Activated CD4-positive, alpha-beta T cell treated with anti-CD3 and anti-CD28 coated beads for 48 hours (primary cell): ENCODE results near the gene ZFPL1.
A peak's percentile ranks its signal among the peaks of the same experiment; 100 is the strongest.

Experiments
- DNase-seq: peaks from one replicate; pipeline ENCODE4 v3.0.0-alpha.2; 2020

The ZFPL1 gene

DNA sequence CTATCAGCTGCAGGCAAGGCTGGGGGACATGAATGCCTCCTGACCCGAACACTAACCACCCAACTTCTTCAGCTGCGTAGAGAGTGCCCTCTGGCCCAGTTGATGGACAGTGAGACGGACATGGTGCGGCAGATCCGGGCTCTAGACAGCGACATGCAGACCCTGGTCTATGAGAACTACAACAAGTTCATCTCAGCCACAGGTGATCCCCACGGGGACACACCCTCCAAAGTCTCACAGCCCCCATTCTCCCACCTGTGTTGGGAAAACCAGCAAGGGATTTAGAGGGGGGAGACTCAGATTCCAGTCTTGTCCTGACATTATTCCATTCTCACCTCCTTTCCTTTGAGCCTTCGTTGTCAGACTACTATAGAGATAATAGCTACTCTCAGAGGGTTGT is 12.9 kb downstream of the ZFPL1 start:
- no peak for DNase-seq

DNA sequence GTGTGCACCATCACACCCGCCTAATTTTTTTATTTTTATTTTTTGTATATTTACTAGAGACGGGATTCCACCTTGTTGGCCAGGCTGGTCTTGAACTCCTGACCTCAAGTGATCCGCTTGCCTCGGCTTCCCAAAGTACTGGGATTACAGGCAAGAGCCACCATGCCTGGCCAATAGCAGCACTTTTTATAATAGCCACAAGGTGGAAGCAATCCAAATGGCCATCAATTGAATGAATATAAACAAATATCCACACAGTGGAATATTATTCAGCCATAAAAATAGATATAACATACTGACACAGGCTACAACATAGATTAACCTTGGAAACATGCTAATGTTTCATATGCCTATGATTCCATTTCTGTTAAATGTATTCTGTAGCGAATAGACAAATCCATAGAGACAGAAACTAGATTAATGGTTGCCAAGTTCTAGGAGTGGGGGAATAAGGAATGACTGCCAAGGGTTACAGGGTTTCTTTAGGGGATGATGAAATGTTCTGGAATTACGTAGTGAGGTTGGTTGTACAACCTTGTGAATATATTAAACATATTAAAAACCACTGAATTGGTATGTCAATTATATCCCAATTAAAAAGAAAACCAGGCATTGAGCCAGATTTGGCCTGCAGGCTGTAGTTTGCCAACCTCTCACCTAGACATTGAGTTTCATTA is 16.8 kb downstream of the ZFPL1 start:
- no peak for DNase-seq

DNA sequence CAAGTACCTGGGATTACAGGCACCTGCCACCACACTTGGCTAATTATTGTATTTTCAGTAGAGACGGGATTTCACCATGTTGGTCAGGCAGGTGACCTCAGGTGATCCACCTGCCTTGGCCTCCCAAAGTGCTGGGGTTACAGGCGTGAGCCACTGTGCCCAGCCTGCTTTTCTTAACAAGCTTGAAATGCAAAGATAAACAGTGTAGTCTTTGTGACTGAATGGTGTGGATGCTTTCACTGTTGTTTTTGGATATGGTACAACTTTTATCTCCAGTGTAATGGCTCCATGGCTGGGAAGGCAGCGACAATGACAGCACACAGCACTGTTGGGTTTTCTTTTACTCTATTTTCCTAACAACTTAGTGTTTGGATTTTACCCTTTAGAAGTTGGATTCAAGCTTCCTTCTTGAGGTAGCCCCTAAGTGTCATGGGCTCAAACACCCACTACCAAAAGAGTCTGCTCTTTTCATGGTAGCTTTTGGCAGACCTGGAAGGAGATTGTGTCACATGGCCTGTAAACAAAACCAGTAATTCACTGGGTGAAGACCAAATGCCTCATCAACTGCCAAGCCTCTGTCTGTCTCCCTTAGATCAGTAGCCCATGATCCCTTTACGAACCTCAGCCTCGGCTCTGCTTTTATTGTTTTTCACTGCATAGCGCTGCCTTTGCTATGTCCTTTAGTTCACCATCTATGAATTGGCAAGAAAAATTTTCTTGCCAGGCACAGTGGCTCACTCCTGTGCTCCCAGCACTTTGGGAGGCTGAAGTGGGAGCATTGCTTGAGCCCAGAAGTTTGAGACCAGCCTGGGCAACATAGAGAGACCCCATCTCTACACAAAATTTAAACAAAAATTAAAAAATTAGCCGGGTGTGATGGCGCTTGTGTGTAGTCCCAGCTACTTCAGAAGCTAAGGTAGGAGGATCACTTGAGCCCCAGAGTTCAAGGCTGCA is 18.4 kb downstream of the ZFPL1 start:
- DNase-seq: no peak

DNA sequence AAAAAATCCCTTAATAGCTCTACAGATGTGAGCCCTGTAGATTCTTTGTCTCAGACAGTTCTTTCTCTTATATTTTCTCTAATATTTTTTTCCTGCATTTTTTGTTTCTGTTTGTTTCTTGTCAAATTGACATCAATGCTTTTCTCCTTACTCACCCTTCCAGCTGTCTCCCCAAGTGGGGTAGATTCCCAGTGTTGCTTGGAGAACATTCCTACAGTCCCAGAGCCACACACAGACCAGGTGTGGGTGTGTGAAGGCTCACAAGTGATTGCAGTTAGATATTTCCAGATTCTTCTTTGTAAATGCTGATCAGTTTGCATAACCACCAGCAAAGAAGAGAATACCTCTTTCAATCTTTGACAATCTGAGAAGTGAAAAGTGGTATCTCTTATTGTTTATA is 19.5 kb downstream of the ZFPL1 start:
- no peak for DNase-seq

DNA sequence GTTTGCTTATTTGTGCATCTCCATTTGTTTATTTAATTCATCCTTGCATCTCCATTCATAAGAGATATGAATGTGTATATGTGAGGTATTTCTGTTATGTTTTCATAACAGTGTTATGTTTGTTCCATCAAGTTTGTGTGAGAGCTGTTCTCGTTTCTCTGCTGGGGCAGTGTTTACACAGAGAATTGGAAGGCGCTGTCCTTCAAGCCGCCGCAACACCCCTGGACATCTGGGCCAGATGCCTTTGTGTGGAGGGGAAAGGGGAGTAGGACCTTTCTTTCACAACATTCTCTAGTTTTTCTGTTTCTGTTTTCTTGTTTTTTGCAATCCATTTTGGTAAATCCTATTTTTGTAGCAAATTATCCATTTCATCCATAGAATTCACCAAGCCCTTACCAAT is 20.6 kb downstream of the ZFPL1 start:
- DNase-seq: no peak

DNA sequence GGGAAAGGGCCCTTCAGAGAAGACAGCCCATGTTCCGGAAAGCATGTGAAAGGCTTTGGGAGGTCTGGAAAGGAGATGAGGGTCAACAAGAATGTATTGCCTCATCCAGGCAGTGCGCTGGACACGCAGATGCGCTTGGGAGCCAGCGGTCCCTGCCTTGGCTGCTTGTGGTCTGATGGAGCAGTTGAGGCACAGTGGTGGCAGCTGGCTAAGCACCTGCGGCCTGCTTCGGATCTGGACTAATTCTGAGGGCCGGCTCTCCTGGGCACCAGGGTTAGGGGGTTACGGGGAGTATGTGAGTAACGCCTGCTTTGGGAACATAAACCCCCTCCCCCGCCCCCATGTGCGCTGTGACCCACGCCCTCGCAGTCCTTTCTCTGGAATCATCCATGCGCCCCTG is 23.1 kb downstream of the ZFPL1 start:
- DNase-seq: no peak

DNA sequence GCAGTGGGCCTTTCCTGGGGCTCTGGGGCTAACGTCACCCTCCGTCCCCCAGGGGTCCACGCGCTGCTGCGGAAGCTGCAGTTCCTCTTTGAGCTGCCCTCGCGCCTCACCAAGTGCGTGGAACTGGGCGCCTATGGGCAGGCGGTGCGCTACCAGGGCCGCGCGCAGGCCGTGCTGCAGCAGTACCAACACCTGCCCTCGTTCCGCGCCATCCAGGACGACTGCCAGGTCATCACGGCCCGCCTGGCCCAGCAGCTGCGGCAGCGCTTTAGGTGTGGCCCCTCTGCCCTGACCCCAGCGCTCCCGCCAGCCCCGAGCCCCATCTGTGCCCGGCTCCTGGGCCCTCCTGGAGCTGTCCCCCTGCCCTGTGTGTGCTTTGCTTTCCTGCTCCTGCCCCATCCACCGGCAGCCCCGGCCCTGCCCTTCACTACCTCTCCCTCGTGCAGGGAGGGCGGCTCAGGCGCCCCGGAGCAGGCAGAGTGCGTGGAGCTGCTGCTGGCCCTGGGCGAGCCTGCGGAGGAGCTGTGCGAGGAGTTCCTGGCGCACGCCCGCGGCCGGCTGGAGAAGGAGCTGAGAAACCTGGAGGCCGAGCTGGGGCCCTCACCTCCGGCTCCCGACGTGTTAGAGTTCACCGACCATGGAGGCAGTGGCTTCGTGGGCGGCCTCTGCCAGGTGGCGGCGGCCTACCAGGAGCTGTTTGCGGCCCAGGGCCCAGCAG is 23.9 kb downstream of the ZFPL1 start:
- no peak for DNase-seq

DNA sequence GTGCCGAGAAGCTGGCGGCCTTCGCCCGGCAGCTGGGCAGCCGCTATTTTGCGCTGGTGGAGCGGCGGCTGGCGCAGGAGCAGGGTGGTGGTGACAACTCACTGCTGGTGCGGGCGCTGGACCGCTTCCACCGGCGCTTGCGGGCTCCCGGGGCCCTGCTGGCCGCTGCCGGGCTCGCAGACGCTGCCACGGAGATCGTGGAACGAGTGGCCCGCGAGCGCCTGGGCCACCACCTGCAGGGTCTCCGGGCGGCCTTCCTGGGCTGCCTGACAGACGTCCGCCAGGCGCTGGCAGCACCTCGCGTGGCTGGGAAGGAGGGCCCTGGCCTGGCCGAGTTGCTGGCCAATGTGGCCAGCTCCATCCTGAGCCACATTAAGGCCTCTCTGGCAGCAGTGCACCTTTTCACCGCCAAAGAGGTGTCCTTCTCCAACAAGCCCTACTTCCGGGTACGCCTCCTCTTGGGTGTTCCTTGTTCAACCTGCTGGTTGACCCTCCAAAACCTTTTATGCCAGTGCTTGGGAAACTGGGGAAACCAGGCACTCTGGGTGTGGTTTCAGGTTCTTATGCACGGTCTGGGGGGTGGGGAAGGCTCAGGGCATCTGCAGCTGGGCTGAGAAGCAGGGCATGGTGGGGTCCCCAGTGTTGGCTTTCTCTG is 24.6 kb downstream of the ZFPL1 start:
- no peak for DNase-seq

DNA sequence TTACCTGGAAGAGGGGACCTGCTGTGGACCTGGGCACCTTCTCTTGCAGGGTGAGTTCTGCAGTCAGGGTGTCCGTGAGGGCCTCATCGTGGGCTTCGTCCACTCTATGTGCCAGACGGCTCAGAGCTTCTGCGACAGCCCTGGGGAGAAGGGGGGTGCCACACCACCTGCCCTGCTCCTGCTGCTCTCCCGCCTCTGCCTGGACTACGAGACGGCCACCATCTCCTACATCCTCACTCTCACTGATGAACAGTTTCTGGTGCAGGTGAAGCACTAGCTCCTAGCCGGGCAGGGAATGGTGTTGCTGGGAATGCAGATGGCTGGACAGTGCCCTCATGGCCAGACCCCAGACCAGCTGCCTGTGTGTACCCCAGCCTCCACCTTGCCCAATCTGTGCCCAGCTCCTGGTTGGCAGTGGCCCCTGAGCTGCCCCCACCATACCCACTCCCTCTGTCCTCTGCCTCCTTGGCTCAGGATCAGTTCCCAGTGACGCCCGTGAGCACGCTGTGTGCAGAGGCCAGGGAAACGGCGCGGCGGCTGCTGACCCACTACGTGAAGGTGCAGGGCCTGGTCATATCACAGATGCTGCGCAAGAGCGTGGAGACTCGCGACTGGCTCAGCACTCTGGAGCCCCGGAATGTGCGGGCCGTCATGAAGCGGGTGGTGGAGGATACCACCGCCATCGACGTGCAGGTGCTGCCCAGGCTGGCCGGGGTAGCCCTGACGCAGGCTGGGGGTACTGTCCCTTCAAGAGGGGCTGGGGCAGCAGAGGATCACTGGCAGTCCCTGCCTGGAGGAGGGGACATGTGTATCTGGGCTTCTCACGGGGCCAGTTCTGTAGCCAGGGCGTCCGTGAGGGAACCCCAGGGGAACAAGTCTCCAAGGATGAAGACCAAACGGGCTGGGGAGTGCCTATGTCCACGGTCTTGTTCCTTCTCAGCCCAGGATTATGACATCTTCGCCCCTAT is 25.5 kb downstream of the ZFPL1 start:
- no peak for DNase-seq

DNA sequence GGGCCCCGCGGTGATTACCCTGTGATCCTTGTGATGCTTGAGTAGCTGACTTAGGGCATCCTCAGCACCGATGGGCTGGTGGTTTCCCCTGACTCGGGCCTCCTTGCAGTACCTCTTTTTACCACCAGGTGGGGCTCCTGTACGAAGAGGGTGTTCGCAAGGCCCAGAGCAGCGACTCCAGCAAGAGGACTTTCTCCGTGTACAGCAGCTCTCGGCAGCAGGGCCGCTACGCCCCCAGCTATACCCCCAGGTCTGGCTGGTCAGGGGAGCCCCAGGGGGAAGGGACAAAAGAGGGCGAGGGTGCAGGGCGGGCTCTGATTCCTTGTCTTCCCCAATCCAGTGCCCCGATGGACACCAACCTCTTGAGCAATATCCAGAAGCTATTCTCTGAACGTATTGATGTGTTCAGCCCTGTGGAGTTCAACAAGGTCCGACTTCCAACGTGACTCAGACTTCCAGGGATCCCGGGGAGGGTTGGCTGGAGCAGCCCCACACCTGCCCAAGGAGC is 26.4 kb downstream of the ZFPL1 start:
- DNase-seq: peak; percentile 98

DNA sequence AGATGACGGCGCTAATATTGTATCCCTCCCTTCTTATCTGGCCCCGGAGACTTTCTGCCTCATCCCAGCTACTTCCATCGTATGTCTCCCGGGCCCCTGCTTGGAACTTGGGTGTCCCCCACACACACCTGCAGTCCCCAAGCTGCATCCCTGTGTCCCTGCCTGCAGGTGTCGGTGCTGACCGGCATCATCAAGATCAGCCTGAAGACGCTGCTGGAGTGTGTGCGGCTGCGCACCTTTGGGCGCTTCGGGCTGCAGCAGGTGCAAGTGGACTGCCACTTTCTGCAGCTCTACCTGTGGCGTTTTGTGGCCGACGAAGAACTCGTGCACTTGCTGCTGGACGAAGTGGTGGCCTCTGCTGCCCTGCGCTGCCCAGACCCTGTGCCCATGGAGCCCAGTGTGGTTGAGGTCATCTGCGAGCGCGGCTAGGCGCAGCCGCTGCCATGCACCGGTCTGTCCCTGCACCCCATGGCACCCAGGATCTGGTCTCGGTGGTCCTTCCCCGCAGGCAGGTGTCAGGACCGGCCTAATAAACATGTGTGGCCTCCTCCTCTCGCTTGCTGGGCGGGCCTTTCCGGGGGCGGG is 27.2 kb downstream of the ZFPL1 start:
- no peak for DNase-seq

DNA sequence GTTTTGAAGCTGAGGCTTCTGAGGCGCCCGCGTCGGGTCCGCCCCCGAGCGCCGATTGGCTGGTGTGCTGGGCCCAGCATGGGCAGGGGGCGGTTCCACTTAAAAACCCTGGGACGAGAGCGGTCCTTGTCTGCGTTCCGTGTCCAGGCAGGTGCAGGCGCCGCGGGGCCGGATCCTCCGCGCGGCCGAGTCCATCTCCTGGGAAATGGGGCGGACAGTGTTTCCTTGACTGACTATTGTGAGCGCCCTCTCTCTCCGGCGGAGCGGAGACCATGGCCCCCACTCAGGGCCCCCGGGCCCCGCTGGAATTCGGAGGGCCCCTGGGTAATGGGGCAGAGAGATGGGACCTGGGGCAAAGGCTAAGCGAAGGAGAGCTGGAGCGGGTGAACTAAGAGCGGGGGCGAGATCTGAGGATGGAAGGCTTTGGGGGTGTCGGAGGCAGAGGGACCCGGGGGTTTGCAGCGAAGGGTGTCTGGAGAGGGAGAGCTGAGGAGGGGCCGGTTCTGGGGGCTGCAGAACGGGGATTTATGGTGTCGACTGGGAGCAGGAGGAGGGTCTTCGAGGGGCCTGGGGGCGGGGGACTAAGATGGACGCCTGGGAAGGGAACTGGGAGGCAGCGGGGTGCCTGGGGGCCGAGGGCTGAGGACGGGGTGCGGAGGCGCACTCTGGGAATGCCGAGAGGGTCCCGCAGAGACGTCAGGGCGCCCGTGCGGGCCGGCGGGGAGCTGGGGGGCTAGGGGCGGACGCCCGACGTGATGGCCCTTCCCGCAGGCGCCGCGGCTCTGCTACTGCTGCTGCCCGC is 27.9 kb downstream of the ZFPL1 start, which contains the start of gene TM7SF2:
Gene TM7SF2 (plus strand): TSS at position 129 of the 802 bp plus-strand sequence. CDS start 144 bp downstream, at position 273.
- peak; percentile 97 for DNase-seq

DNA sequence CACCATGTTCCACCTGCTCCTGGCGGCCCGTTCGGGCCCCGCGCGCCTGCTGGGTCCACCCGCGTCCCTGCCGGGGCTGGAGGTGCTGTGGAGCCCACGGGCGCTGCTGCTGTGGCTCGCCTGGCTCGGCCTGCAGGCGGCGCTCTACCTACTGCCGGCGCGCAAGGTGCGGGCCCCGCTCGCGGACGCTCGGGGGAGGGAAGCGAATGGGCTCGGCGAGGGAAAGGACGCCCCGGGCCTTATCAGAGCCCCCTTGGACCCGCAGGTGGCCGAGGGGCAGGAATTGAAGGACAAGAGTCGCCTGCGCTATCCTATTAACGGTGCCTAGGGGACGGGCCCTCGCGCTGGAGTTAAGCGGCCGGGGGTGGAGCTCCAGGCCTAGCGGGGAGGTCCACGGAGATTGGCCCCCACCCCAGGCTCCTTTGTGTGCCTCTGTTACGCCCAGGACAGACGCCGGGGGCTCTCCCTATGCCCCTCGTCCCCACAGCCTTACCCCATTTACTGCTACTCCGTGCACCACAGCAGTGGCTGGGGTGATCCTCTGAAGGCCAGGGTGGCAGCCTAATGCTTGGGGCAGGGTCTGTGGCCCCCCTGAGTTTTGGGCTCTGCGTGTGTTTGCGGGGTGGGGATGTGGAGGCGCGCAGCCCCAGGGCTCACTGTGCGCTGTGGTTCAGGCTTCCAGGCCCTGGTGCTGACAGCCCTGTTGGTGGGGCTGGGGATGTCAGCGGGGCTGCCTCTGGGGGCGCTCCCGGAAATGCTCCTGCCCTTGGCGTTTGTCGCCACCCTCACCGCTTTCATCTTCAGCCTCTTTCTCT is 28.7 kb downstream of the ZFPL1 start:
- peak; percentile 82 for DNase-seq

DNA sequence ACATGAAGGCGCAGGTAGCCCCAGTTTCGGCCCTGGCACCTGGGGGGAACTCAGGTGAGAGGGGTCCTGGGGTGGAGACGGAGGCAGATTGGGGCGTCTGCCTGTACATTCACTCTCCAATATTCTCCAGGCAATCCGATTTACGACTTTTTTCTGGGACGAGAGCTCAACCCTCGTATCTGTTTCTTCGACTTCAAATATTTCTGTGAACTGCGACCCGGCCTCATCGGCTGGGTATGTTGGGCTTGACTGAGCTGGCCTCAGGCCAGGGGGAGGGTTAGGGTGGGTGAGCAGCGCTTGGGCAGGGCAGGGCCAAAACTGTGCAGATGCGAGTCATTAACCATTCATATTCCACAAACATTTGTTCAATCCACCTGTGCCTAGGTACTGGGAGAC is 29.3 kb downstream of the ZFPL1 start:
- DNase-seq: no peak

DNA sequence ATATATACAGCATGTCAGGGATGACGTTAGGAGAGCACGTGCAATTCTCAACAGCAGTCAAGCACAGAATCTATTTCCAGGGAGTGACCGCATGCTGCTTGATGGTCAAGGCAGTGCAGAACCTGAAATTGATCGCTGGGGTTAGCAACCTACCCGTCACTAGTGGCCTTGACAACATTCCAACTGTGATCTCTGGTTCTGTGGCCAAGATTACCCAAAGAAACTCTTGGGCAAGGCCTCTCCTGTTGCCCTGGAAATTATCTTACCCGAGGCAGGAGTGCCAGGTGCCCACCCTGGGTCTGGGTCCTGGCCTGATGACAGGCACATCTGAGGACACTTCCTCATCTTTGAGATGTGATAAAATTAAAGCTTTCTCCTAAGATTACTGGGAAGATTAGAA is 29.8 kb downstream of the ZFPL1 start:
- no peak for DNase-seq

DNA sequence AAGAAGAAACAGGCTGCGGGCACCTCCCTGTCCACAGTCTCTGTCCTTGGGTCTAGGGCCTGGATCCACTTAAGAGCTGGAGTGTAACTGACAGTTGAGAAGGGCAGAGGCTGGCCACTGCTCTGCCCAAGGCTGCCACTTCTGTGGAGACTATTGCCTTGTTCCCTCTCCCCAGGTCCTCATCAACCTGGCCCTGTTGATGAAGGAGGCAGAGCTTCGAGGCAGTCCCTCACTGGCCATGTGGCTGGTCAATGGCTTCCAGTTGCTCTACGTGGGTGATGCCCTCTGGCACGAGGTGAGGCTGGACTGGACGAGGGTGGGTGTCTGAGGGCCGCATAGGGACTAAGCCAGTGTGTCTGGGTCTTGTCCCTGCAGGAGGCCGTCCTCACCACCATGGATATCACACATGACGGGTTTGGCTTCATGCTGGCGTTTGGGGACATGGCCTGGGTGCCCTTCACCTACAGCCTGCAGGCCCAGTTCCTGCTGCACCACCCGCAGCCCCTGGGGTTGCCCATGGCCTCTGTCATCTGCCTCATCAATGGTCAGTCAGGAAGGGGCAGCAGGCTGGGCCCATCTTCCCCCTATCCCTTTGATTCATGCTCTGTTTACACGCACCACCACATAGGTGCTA is 30.6 kb downstream of the ZFPL1 start:
- no peak for DNase-seq

DNA sequence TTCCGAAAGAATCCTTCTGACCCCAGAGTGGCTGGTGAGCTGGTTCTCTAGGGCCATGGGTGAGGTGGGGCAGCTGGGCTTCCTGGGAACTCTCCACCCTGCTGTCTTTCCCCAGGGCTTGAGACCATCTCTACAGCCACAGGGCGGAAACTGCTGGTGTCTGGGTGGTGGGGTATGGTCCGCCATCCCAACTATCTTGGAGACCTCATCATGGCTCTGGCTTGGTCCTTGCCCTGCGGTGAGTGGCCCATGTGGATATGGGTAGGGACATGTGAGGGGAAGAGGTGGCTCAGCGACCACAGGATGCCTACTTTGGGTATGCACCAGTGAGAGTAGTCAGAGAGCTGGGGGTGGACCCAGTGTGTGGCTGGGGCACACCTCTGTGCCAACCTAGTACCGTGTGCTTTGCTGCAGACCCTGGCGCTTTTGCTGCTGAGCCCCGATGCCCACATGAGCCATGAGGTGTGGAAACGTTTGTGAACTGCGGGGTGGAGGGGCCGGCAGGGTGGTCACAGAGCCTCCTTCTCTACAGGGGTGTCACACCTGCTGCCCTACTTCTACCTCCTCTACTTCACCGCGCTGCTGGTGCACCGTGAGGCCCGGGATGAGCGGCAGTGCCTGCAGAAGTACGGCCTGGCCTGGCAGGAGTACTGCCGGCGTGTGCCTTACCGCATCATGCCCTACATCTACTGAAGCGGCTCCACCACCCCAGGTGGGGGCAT is 31.5 kb downstream of the ZFPL1 start:
- no peak for DNase-seq
